ENCODE results near the gene DYNLL1.

DNA sequence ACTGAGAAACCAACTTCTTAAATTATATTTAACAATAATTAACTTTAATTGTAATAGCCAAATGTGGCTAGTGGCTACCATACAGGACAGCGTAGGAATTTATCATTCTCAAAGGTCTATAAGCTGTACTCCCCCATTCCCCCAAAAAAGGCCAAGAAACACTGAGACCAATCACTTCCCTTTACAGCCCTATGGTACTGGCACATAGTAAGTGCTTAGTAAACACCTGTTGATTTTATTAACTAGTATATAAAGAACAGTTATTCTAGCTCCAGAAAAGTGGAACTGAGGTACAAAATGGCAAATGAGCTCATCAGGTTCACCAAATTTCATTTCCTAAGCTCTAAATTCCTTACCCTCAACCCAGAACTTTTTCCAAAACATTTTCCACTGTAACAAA lies 20.3 kb upstream of the DYNLL1 start:
- TF ChIP-seq, protein P1, sequence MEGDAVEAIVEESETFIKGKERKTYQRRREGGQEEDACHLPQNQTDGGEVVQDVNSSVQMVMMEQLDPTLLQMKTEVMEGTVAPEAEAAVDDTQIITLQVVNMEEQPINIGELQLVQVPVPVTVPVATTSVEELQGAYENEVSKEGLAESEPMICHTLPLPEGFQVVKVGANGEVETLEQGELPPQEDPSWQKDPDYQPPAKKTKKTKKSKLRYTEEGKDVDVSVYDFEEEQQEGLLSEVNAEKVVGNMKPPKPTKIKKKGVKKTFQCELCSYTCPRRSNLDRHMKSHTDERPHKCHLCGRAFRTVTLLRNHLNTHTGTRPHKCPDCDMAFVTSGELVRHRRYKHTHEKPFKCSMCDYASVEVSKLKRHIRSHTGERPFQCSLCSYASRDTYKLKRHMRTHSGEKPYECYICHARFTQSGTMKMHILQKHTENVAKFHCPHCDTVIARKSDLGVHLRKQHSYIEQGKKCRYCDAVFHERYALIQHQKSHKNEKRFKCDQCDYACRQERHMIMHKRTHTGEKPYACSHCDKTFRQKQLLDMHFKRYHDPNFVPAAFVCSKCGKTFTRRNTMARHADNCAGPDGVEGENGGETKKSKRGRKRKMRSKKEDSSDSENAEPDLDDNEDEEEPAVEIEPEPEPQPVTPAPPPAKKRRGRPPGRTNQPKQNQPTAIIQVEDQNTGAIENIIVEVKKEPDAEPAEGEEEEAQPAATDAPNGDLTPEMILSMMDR (IDR thresholded peaks at IDR 0.05; ENCODE audit: low read depth, low read length), result no peak
- TF ChIP-seq EZH2phosphoT487 (IDR thresholded peaks at IDR 0.05; ENCODE audit: low read depth), result no peak
